GM12801 (cell line): Measurements from ENCODE around the gene IFITM5.

Experiments
- TF ChIP-seq, protein P1 (sequence below): IDR thresholded peaks from one replicate; pipeline ENCODE4 v1.5.1; 2011; ENCODE audit warnings: control low read depth; ENCODE audit not compliant: insufficient read length; ENCODE audit errors: extremely low read depth

Gene IFITM5

DNA sequence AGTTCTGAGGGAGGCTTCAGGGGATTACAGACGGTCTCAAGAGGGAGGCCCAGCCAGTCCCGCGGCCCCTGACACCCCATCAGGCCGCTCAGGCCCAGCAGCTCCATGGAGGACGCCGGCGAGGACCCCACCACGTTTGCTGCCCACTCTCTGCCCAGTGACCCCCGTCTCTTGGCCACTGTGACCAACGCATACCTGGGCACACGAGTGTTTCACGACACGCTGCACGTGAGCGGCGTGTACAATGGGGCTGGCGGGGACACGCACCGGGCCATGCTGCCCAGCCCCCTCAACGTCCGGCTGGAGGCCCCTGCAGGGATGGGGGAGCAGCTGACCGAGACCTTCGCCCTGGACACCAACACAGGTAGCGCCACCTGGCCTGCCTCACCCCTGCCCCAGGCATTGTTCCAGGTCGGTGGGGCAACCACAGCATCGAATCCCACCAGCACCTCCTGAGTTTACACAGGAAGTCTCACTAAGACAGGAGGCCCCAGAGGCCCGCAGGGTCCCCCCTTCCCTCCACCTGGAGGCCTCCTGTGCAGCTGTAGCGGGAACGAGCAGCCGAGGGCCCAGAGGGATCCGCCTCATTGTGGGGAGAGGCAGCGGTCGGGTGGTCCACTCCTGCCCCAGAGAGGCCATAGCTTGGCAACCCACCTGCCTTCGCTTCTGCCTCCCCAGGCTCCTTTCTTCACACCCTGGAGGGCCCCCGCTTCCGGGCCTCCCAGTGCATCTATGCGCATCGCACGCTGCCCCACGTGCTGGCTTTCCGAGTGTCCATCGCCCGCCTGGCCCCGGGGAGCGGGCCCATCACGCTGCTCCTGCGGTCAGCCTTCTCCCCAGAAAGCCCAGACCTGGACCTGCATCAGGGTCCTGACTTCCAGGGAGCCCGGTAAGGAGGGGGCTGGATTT, 9.4 kb downstream of the IFITM5 start:
- TF ChIP-seq, protein P1, sequence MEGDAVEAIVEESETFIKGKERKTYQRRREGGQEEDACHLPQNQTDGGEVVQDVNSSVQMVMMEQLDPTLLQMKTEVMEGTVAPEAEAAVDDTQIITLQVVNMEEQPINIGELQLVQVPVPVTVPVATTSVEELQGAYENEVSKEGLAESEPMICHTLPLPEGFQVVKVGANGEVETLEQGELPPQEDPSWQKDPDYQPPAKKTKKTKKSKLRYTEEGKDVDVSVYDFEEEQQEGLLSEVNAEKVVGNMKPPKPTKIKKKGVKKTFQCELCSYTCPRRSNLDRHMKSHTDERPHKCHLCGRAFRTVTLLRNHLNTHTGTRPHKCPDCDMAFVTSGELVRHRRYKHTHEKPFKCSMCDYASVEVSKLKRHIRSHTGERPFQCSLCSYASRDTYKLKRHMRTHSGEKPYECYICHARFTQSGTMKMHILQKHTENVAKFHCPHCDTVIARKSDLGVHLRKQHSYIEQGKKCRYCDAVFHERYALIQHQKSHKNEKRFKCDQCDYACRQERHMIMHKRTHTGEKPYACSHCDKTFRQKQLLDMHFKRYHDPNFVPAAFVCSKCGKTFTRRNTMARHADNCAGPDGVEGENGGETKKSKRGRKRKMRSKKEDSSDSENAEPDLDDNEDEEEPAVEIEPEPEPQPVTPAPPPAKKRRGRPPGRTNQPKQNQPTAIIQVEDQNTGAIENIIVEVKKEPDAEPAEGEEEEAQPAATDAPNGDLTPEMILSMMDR = no peak

DNA sequence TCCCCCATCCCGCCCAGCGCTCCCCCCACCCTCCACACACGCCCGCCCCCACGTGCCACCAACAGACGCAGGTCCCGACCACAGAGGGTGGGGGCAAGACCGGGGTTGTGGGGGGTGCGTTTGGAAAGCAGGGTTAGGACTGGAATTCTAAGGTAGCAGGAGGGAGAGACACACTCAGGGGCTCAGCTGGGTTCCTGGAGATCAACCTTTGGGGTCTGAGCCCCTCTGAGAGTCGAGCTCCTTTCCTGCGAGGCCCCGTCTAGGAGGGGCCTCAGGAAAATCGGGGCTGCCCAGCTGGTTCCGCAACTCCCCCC, 10.0 kb downstream of the IFITM5 start:
- TF ChIP-seq, protein P1 = no peak

DNA sequence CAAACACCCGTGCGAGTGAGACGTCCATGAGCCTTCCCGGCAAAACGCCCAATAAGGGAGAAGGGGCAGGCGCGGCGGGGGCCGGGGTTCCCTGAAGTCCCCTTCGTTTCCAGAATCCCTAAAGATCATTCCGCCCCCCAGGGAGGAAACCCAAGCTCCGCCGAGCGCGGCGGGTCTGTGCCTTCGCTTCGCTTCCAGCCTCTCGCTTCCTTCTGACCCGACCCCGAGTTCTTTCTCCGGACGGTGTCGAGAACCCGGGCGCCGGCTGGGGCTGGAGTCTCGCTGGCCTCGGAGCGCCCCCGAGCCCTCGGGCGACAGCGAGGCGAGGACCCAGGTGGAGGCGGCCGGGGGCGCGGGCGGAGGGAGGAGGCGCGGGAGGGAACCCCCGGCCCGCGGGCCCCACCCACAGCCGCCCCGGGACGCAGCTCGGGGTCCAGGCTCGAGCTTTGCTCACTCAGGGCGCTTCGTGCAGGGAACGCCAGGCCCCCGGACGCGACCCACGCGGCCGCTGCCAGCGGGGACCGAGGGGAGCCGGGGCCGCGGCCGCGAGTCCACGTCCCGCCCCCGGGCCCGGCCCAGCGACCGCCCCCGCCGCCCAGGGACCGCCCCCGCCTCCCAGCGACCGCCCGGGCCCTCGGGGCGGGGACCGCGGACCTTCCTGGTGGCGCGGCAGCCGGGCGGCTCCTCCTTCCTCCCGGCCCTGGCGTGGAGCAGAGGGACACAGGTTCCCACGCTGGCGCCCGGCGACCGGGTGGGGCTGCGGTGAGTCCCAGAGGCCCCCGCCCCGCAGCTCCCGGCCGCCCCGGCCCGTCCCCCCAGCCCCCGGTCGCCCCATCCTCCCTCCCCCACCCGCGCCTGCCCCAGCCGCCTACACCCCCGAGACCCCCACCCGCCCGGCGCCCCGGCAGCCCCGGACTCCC, 10.6 kb downstream of the IFITM5 start, which contains the start of gene PGGHG:
PGGHG (plus strand) TSS at position 649 of the 920 bp plus-strand sequence. CDS start 691 bp downstream, outside the sequence.
- TF ChIP-seq, protein P1 = no peak

DNA sequence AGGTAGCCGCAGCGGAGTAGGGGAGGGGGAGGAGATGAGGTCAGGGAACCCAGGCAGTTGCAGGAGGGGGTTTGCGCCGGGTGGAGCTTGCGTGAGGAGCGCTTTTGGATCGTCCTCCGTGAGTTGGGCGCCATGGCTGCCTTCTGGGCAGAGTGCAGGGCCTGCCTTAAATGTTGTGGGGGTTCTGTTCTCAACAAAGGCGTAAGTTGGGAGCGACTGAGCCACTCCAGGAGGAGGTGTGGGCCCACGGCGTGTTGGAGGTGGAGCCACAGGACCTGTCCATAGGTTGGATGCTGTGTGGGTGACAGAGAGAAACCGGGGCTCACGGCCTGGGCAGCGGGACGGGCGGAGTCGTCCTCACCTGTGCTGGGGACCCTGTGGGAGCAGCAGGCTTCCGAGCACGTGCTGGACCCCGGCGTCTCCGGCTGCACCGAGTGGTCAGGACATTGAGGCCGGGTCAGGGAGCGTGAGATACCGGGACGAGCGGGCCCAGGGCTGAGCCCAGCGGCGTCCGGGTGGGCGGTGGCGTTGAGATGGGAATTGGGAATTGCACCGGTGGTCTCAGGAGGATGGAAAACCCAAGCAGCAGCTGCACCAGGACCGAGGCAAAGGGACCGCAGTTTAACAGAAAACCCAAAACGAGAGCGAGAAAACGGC, 11.4 kb downstream of the IFITM5 start:
- TF ChIP-seq, protein P1 = no peak

DNA sequence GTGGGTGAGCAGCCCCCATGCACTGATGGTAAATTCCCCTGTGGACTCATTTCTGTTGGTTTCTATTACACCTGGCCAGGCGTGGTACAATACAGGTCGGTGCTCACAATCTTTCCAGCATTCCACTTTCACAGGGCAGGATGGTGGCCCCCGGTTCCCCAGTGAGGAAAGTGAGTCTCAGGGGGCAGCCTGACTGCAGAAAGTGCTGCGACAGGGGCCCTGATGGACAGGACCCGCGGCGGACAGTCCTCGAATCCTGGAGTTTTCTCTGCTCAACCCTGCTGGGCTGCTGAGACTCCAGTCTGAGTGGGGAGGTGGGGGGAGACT, 13.5 kb downstream of the IFITM5 start:
- TF ChIP-seq, protein P1 = no peak

DNA sequence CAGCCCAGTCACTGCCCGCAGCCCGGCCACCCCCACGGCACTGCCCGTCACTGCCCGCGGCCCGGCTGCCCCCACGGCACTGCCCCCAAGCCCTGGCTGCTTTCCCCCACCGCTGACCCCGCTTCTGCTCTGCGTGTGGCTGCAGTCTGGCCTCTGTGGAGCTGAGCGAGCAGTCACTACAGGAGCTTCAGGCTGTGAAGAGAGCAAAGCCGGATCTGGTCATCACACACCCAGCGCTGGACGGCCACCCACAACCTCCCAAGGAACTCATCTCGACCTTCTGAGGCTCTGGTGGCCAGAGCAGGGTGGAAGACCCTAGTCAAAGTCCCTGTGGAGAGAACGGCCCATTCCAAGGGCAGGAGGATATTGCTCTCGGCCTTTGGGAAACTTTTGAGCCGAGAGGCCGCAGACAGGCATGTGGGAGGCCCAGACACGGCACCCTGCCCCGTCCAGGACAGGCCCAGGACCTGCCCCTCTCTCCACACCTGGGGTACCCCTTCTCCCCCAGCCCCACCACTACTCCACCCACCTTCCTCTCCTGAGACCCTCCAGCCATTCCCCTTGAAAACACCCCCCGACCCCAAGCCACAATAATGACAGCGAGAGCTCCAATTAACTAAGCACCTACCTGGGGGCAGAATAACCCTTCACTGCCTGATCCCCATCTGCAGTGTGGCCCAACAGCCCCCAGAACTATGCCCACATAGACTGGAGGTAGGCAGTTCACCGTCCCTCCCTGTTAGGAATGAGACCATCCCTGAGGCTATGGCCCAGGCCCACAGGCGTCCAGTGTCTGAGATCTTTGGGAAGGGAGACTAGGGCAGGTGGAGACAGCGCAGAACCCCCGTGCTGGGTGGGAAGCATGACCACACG, 14.1 kb downstream of the IFITM5 start:
- TF ChIP-seq, protein P1 = no peak
